GM18511 (cell line): ENCODE data around the gene AGPAT2.
"Not testable (repeated sequence)": the region's sequence is repeated elsewhere in the genome, so short reads cannot be mapped to it uniquely, and the experiment has no call there.

Experiments used
- ATAC-seq: cut with Tn5 transposase; IDR thresholded peaks from one replicate; pipeline ENCODE4 v1.9.1; 2021; ENCODE audit warnings: mild to moderate bottlenecking, moderate library complexity; ENCODE audit not compliant: unreplicated experiment

The AGPAT2 gene

GRCh38 chr9:136720898-136721338 is 33.7 kb upstream of the AGPAT2 start:
- no peak for ATAC-seq

DNA sequence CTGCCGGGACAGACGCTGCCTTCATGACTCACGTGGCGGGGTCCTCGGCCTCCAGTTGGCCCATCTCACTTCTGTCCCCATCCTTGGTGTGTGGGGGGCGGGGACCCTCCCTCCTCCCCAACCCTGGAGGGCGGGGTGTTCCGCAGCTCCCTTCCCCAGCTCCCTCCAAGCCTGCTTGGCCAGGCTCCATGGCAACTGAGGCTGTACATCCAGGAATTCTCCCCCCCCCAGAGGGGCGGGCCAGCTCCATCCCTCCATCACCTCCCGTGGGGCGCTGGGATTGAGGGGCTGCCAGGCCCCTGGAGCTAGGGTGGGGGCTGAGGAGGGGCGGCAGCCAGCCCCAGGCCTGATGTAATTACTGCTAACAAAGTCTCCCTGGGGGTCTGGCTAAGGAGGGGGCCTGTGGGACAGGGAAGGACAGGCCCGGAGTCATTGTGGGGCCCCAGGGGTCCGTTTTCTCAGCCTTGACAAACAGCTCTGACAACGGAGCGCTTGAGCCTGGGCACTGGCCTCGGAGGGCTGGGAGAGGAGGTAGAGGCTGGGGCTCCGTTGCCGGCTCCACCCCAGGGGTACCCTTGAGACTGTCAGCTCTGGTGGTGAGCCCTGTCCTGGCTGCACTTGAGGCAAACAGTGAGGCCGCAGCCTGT is 33.1 kb upstream of the AGPAT2 start:
- ATAC-seq: no peak

GRCh38 chr9:136719195-136719880 is 32.1 kb upstream of the AGPAT2 start:
- no peak for ATAC-seq

DNA sequence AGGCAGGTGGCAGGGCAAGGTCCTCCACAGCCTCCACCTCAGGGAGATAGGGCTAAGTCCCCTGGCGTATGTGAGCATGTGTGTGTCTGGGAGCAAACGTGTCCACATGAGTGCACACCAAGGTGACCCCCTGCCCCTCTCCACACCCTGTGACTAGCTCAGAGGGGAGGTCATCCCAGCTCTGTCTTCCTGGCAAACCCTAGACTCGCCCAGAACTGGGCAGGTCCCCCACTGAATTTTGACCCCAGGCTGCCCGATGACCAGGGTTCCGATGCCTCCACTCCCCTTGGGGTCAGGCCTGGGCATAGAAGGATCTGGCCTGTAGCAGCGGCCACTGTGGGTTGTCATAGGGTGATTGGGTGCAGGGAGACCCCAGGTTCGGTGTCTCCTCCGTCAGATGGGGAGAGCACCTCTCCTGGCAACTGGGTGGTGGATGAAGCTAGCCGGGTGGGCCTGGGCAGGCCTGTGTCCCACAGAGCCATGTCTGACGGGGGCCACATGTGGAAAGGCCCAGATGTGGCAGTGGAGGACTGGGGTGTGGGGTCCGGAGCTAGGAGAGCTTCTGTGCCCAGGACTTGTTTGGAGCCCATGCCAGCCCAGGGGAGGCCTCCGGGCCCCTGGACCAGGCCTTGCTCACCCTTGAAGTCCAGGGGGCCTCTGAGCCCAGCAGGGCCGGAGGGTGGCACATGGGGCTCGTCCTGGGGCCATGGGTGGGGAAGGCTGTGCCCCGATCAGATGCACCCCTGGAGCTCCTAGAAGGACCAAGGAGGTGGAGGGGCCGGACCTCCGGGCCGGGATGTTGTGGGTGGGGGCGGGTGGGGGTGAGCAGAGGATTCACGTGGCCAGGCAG is 31.3 kb upstream of the AGPAT2 start:
- no peak for ATAC-seq

- no peak for ATAC-seq
Measured at GRCh38 chr9:136717399-136717798, 30.1 kb upstream of the AGPAT2 start.

DNA sequence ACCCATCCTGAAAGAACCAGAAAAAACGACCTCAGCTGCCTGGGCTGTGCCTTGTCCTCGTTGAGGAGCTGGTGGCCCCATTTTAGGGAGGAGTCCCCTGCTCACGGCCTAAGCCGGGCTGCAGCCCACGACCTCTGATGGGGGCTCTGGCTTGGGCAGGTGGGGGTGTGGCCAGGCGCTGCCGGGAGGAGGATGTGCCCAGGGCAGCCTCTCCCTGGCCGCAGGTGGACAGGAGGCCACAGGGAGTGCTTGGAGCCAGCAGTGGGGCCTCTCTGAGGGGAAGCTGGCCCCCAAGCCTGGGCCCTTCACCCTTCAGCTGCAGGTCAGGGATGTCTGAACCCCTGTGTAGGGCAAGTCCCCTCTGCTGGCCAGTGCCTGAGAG is 27.6 kb upstream of the AGPAT2 start:
- ATAC-seq: no peak

- no peak for ATAC-seq
Measured at GRCh38 chr9:136714096-136714892, 27.0 kb upstream of the AGPAT2 start.

- no peak for ATAC-seq
Measured at GRCh38 chr9:136713550-136713949, 26.3 kb upstream of the AGPAT2 start.

DNA sequence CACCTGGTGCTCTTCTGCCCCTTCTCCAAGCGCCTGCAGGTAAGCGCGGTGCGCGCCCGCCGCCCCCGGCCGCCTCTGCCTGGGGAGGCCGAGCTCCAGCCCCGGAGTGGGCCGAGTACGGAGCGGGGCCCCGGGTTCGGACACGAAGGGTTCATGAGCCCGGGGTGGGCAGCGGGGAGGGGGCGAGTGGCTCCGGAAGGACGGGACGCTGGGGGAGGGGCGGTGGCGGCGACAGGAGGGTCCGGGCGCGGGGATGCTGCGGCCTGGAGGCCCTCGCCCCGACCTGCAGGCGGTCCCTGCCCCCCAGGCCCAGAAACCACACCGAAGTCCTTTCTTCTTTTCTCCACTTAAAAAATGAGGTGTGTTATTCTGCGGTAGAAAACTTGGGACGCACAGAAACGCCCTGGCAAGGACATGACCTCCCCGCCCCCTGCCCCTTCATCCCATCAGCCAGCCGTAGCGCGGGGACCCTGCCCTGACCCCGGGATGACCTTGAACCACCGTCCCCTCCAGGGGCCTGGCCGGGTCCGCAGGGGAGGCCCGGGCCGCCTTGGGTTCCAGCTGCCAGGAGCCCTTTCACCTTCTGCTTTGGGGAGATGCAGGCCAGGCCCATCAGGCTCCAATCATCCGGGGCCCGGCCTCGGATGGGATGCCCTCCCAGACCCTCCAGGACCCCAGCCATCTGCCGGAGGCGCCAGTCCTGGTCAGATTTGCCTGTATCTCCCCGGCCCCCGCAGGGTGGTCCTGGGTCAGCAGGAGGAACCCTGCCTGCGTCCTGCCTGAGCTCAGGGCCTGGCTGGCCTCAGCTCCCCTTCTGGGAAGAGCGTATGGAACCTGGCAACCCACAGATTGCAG is 25.7 kb upstream of the AGPAT2 start:
- ATAC-seq: no peak

DNA sequence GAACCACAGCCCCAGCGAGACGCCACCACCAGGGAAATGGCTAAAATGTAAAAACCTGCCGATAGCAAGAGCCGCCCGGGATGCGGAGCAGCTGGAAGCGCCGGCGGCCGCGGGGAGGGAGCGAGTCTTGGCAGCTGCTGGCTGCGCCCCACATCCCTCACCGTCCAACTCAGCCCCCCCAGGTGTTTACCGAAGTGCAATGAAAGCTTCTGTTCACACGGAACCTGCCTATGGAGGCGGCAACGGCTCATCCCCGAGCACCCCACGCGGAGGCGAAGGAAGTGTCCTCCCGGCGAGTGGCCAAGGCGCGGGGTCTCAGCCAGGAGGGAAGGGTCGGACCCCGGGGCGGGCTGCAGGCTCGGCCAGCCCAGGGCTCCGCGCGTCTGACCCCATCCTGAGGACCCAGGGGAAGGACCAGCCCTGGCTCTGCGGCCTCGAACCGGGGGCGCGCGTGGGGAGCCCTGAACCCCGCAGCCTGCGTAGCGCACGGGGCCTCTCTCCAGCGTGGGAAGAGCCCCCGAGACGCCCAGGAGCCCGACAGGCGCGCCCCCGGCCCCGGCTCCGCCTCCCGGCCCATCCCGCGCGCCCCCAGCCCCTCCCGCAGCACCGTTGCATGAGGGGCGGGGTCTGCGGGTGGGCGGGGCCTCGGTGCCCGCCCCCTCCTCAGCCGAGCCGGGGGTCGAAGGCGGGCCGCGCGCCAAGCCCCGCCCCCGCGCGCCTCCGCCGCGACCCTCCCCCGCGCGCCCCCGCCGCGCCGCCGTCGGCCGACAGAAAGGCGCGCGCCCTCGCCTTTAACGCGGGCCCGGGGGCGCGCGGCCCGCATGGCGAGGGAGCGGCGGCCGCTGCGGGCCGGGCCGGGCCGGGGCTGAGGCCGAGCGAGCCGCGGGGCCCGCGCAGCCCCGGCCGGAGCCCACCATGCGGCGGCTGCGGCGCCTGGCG is 24.8 kb upstream of the AGPAT2 start, which contains the start of gene DIPK1B:
Gene DIPK1B, plus strand, starts transcription at position 822 of the 939 bp plus-strand sequence. Its CDS starts 94 bp downstream, at position 916.
- ATAC-seq: no peak

- ATAC-seq: not testable (repeated sequence)
Measured at GRCh38 chr9:136711219-136711648, 24.0 kb upstream of the AGPAT2 start.

GRCh38 chr9:136710543-136710942 is 23.3 kb upstream of the AGPAT2 start:
- no peak for ATAC-seq

DNA sequence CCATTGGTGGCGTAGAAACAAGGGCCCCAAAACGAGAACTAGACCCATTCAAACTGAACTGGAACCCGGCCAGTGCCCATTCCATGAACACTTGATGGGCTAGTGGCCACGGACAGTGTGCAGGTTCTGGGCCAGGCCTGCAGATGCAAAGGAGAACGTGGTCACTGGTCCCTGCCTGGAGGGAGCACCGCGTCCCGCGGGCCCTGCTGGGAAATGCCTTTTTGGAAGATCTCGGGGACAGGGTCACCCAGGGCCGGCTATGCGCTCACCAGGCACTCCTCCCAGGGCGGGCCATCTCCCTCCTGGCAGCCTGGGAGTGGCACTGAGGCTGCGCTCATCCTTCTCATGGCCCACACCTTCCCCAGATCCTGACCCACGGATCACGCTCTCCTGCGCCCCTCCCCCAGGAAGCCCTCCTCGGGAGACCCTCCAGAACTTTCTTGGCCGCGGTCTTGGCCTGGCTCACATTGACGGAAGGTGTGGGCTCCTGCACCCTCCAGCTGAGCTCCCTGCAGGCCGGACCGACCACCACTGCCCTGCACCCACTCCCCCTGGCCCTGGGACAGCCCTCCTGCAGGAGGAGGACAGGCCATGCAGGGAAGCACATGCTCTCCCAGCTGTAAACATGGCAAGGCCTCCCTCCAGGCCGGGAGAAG is 22.3 kb upstream of the AGPAT2 start:
- no peak for ATAC-seq

DNA sequence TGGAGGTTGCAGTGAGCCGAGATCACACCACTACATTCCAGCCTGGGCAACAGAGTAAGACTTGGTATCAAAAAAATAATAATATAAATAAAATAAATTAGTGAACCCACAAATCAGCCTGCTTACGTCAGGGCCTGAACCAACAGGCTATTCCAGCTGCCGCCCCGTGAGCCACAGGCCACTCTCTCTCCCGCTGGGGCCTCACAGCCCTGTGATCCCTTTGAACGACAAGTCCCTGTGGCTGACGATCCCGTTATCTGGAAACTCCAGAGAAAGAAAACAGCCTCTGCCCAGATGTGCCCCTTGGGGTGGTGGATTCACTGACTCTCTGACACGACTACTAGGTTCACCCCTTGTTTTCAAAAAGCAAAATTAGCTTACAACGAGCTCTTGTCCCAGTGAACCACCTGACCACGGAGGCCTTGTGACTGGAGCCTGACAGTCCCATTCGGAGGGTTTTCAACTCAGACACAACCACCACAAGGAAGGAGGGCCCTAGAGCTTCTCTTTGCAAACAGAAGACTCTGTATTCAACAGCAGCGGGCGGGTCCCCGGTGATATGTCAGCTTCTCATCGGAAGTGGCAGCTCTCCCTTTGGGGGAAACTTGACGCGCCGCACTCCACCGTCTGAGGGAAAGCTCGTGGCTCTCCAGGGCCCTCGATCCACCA is 20.7 kb upstream of the AGPAT2 start:
- ATAC-seq: no peak

DNA sequence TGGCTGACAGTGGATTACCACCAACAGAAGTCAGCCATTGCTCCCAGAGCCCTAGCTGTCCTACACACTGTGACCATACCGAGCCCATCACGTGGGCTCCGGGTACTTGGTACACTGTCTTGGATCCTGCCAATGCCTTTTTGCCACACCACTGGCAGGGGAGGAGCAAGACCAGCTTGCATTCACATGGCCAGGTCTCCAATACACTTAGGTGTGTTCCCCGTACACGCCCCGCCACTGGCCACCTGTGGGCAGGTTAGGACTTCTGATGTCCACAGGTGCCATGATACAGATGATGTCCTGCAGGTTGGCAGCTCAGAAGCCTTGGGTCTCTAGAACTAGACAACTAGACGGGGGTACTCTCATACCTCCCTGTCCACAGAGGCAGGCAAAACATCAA is 19.8 kb upstream of the AGPAT2 start:
- no peak for ATAC-seq

GRCh38 chr9:136705564-136705963 is 18.3 kb upstream of the AGPAT2 start:
- ATAC-seq: no peak

DNA sequence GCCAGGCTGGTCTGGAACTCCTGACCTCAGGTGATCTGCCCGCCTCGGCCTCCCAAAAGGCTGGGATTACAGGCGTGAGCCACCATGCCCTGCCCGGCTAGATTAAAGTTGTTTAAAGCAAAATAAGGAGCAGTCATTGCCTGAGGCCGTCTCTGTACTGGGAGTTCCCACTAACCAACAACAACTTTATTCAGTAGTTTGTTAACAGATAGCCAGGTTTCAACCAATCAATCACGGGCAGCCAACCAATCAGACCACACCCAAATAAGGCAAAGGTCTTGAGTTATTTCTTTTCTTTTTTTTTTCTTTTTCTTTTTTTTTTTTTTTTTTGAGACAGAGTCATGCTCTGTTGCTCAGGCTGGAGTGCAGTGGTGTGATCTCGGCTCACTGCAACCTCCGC is 17.5 kb upstream of the AGPAT2 start:
- not testable (repeated sequence) for ATAC-seq
